PC-9 (cell line): ENCODE measurements around the gene ELOVL4.

ENCODE experiments used
- CTCF ChIP-seq: fragments of 200-600 bp; sonication (generic); conservative IDR thresholded peaks from 2 replicates; pipeline ENCODE4 v1.6.1; 2017; ENCODE audit warnings: mixed run types, antibody characterized with exemption, mild to moderate bottlenecking, moderate library complexity
- EZH2 ChIP-seq: fragments of 200-600 bp; sonication (generic); IDR thresholded peaks from 2 replicates; pipeline ENCODE4 v1.8.0; 2017; ENCODE audit warnings: antibody characterized with exemption, low read depth

- no peak for TF ChIP-seq CTCF
- TF ChIP-seq EZH2 = no peak
Measured at GRCh38 chr6:79869184-79869583, 78.2 kb downstream of the ELOVL4 start.
